HG03103 (cell line): Measurements from ENCODE around the gene TELO2.

Experiments
- ATAC-seq: cut with Tn5 transposase; IDR thresholded peaks from one replicate; pipeline ENCODE4 v1.9.1; 2021; ENCODE audit warnings: low read depth; ENCODE audit not compliant: unreplicated experiment

The TELO2 gene

DNA sequence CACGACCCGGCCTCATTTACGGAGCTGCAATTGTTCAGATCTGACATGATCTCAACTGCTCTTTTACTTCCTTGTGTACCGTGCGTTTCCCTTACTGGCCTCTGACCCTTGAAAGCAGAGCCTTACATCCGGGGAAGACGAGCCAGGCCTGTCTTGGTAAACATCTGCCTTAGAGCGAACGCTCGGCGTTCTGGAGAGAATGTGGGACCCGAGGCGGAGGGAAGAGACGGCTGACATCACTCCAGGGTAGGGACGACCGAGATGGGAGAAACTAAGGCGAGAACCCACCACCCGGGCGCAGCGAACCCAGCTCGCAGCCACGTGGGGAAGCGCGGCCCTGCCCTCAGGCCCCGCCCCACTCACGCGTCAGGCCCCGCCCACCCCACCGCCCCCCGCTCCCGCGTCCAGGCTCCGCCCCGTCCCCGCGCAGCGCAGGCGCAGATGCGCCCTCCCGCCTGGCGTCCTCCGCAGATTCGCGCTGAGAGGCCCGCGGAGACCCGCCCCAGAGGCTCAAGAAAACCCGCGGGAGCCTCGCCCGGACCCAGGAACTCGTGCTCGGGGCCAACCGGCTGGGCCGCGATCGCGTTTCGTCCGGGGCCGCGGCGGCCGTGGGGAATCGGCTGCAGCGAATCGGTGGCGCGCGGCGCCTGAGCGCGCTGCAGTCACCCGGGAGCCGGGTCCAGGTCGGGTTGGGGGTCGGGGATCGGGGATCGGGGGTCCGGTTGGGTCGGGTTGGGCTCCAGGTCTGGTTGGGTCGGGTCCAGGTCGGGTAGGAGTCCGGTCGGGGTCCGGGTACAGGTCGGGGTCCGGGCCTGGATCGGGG lies at the start of gene TELO2:
TSS of gene TELO2 (plus strand) at position 438 of the 823 bp plus-strand sequence. CDS start 922 bp downstream, outside the sequence.
- peak; percentile 46 for ATAC-seq

DNA sequence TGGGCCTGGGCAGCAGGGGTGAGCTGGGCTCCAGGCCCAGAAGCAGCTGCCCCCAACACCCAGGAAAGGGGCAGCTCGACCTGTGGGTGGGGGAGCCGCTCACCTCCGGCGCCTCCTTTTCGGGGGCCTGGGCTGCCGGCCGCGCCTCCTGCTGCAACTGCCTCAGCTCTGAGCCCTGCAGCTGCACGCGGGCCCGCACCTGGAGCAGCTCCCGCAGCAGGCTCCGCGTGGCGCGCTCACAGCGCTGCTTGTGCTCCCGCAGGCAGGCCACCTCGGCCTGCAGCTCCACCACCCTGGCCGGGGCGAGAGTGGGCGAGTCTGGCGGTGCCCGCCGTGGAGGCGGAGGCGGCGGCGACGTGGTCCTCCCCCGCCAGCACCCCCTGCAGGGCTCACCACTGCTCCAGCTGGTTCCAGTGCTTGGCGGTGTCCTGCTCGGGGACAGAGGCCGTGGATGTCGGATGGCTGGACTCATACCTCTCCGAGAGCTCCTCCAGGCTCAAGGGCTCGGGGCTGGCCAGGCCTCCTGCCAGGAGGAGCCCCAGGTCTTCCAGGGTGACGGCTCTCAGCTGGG lies 49.7 kb upstream of the TELO2 start:
- ATAC-seq, result no peak

DNA sequence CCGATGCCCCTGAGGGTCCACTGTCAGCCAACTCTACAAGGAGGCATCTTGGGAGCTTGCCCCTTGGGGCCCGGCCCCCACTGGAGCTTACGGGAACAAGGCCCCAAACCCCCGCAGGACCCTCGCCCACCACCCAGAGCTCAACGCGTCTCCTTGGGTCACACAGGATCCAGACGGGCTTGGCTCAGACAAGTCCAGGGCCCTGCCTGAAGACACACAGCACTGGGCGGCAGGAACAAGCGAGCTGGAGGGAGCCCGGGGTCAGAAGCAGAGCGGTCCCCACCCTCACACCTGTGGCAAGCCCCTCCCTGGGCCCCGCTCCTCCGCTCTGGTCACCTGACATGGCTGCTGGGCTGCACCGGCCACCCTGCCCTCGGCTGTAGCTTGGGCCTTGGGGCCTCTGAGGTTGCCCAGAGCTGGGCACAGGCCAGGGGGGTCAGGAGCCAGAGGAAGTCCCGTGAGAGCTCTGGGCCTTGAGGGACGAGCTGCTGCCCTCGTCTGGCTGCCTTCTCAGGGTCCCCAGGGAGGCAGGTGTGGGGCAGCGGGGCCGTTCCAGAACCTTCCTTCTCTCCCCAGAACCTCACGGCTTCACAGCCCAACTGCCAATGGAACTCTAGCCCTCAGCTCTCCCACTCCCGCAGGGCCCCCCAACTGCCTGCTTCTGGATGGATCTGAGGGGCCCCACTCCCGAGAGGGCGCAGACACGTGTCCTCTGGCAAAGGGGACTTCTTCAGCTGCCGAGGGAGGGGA lies 49.0 kb upstream of the TELO2 start, which contains the start of gene CCDC154:
TSS of gene CCDC154 (minus strand) at position 577 of the 750 bp plus-strand sequence. CDS start at position 343, 234 bp downstream.
- ATAC-seq, result no peak

DNA sequence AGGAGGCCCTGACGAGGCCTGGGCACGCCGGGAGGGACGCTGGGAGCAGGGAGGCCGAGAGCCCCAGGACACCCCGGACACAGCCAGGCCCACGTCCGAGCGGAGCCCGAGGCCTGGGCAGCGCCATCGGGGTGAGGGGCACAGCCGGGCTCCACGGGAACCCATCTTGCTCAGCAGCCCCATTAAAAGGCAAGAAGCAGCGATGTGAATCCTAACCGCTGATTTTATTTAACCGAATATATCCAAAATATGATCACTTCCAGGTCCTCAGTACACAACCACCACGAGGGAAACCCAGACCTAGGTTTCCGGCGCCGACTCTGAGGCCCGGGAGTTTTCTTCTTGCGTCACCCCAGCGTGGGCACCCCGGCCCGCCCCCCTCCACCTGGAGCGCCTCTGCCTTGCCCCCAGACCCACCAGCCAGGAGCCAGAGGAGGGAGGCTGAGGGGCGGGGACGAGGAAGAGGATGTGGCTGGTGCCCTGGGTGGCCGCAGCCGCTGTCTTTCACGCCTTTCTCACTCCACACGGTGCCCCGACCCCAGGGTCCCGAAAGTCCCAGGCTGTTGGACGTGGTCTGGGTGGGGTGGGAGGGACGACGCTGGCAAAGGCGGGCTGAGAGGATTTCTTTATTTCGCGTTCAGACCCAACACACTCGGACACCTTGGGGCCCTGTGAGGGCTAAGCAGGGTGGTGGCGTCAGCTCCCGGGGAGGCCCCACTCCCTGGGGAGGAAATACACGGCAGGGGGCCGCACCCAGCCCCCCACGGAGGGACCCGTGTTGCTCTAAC lies 48.2 kb upstream of the TELO2 start:
- ATAC-seq, result no peak

DNA sequence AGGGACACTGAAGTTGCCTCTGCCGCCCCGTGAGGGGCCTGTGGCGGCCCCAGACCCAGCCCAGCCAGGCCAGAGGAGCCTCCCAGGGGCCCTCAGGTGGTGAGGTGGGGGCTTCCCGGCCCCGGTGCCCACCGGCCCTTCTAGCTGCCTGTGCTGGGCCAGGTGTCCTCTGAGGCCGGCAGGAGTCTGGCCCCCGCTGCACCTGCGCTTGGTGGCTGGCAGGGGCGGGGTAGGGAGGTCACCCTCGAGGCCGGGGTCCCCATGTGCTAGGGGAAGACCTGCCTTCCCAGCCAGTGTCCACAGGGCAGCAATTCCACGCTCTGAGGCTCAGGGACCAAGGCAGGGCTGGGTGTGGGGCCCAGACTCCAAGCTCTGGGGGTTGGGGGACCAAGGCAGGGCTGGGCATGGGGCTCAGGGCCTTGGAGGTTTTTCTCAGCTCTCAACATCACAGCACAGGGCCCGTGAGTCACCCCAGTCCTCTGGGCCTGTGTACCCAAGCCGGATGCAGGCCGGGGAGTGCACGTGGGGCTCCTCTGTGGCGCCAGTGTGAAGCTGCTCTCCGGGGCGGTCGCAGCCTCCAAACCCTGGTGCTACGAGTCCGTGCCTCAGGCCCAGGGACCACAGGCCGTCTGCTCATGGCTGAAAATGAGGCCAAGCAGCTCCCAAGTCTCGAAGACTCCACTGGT lies 47.5 kb upstream of the TELO2 start:
- ATAC-seq, result no peak

DNA sequence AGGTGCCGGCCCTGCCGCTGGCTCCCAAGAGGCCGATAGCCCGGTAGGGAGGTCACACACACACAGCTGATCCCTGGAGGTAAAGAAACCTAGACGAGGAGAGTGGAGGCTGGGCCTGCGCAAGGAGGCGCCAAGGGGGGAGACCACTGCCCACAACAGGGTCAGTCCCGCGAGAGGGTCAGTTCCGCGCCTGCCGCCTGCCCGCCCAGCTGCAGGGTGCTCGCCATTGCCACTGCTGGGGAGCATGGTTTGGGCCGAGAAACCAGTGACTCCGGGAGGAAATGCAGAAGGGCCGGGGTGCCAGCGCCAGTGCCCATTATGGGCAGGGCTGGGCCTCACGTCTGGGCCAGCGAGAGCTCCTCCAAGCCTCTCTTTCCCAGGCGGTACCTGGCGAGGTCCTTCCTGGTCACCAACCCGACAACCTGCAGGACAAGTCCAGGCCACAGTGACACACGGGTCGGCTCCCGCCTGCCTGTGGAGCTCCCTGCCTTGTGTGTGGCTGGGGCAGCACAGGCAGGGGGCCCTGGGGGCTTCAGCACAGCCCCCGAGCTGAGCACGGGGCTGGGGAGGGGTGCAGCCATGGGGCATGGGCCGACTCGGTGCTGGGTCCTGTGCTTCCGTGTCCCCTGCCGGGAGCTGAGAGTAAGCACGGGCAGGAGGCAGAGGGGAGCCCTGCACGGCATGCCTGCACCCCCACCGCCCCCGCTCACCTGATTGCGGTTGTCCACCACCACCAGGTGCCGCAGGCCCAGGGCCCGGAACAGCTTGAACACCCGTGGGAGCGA lies 46.7 kb upstream of the TELO2 start:
- ATAC-seq, result no peak

DNA sequence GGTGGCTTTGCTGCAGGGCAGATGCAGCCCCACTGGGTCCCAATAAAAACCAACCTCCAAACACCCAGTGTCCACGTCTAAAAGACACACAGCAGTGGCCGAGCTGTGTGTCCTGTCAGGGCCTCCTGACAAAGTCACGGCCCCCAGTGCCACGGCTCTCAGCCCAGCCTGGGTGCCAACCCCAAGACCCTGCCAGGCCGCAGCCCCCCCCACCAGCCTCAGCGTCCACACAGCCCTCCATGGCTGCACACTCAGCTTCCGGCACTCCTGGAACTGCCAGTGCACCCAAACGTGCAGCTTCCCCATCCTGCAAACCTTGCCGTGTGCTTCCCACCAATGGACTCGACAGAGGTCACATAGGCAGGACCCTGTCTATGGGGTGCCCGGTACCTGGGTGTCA lies 45.2 kb upstream of the TELO2 start:
- ATAC-seq, result no peak

DNA sequence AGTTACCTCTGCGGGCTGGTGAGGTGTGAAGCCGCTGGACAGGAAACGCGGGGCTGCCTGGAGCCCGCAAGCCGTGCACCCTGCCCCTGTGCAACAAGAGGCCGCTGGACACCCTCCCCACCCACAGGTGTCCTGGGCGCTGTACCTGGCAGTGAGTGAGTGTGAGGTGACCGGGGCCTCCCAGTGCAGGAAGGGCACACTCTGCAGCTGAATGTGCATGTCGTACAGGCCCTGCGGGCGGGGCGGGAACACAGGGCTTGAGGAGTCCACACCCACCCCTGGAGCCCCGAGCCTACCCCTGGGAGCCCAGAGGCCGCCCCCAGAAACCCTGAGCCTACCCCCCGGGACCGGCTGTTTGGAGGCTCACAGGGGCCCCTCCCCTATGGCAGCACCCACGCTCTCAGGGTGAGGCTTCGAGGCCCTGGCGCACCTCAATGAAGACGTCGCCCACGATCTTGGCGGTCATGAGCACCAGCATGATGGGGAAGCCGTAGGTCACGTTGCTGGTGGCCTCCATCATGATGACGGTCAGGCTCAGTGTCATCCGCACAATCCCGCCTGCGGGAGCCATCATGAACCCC lies 44.5 kb upstream of the TELO2 start:
- ATAC-seq, result no peak

DNA sequence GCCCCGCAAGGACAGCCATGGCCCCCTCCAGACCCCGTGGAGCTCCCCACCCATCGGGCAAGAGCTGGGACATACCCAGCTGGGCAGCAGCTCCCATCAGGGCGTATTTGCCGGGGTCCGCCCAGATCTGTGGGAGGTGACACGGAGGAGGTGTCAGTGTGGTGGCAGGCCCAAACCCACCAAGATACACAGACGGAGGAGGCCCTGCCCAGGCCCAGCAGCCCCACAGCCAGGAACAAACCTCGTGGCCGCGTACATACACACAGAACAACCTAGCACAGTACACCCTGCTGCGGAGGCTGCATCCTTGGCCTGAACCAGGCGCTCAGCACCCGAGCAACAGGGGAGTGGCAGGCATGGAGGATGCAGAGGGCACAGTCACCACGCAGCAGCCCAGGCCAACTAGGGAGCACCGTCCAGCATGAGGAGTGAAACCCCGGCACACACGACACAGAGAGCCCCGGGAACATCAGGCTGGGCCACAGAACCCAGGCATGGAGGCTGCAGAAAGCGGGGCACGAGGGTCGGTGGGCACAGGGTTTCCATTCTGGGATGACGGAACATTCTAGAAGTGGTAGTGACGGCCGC lies 43.9 kb upstream of the TELO2 start:
- ATAC-seq, result no peak

DNA sequence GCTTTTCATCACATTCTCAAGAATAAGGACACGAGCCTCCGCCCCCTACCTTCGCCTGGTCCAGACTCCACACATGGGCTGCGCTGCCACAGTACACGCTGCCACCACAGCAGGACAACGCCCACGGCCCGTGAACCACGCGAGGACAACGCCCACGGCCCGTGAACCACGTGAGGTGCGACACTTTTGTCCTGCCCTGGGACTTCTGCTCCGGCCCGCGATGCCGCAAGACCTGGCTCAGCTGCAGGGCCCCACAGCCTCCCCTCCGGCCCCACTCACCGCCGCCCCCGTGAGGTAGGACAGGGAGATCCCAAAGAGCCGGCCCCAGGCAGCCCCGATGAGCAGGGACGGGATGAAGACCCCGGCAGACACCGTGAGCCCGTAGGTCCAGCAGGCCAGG lies 42.9 kb upstream of the TELO2 start:
- ATAC-seq, result no peak

DNA sequence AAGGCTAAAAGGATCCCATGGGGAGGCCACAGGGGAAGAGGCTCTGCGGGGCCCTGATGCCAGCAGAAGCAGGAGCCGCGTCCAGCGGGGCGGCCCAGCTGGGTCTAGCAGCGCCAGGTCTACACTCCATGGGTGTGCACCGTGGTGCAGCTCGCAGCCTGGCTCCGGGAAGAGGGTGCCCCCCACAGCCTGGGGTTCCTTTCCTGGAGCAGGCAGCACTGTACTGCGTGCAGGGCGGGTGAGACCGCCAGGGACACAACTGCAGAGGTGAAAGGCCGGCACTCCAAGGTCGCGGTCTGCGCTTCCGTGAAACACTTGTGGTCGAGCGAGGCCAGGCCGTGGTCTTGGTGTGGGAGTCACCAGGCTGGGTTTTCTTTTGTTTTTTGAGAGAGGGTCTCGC lies 42.3 kb upstream of the TELO2 start:
- no peak for ATAC-seq

DNA sequence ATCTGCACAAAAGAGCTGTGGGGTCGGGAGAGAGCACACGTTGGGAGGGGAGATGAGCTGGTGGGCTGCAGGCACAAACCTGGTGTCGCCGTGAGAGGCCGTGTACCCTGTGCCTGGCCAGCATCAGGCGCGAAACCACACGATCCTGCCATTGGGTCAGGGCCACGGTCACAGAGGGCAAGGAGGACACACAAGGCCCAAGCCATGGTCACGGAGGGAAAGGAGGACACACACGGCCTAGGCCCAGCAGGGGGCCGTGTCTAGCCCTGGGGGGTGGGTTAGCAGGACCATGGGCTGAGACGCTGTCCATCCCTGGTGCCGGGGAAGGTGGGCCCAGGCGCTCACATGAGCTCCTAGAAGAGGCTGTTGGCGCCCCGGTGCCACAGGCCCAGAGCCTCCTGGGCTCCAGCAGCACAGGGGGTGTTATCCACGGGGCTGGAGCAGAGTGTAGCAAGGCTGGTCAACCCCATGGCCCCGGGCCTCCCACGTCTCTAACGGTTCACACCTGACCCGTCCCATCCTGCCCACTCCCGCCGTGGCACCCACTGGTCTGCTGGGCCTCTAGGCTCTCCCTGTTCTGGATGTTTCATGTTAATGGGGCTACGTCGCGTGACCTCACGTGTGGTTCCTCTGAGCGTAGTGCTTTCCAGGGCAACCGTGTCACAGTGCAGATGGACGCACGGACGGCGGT lies 41.3 kb upstream of the TELO2 start:
- ATAC-seq, result no peak

DNA sequence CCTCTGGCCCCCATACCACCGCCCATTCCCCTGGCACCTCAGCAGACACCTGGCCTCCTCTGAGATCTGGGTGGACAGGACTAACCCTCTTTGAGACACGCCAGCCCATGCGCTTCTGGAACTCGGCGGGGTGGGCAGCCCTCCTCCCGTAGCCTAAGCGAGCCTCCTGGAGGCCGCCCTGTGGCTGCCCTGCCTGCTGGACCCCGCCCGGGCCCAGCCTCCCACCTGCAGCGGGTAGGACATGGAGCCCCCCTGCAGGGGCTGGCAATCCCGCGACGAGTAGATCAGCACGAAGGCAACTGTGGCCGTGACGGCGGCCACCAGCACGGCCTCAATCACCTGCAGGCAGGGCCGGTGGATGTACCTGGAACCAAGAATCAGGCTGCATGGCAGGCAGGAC lies 40.6 kb upstream of the TELO2 start:
- ATAC-seq, result no peak

DNA sequence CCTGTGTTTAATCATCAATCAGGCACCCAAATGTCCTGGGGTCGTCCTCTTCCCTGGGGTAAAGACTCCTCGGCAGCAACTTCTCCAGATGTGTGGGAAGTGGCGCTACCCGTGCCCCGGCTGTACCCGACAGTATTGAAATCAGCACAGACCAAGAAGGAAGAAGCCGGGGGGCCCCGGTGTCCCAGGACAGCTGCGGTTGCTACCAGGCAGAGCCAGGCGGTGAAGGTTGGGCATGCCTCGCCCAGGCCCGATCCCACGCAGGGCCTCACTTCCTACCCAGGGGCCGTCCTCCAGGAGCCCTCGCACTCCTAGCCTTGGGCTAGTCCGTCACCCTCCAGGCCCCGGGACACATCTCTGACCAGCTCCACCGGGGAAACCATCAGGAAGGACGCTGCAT lies 39.8 kb upstream of the TELO2 start:
- ATAC-seq, result no peak

DNA sequence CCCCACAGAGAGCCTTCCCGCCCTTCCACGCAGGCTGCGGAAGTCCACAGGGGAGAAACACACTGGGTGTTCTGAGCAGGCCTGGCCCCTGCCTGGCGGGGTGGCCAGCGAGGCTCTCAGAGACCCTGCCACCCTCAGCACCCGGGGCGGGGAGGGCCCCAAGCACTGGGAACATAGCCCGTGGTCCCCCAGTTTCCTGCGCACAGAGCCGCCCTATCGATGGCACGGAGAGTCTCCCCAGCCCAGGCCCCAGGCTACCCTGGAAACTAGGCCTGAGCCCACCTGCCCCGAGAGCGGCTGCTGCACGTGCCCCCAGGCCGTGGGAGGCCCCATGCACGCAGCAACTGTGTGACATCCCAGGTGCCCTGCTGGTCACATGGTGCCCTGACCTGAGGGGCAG lies 38.6 kb upstream of the TELO2 start:
- no peak for ATAC-seq

DNA sequence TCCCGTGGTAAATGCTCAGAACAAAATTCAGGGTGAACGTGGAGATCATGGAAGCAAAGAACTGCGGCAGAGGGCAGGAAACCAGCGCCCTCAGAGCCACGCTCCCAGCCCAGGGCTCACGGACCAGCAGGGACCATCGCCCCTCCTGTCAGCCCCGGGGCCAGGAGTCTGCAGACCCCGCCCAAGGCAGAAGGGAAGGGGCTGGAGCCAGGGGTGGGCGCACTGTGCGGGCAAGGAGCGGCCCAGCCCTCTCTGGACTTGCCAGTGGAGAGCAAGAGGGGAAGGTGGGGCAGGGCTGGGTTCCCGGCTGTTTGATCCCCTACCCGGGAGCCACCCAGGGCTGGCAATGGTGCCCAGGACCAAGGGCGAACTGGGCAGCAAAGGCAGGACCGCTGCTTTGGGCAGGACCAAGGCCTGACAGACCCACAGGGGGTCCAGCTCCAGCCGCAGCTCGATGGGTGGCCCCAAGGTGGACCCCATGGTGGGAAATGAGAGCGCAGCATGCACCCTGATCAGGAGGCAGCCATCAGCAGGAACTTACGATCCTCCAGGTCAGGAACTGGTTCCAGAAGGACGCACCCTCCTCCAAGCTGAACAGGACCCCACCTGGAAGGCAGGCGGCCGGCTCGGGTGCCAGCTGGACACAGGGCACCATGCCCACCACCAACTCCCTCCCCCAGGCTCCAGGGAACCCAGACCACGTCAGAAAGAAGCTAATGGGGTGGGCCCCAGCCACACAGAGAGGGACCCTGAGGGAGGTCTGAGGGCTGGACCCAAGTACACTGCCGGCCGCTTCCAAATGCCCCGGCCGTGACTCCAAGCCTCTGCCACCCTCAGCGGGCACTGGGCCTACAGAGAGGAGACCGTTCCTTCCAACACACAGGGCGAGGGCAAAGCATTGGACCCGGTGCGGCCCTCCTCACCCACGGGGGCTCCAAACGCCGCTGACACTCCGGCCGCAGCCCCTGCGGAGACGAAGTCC lies 37.7 kb upstream of the TELO2 start:
- ATAC-seq, result no peak

DNA sequence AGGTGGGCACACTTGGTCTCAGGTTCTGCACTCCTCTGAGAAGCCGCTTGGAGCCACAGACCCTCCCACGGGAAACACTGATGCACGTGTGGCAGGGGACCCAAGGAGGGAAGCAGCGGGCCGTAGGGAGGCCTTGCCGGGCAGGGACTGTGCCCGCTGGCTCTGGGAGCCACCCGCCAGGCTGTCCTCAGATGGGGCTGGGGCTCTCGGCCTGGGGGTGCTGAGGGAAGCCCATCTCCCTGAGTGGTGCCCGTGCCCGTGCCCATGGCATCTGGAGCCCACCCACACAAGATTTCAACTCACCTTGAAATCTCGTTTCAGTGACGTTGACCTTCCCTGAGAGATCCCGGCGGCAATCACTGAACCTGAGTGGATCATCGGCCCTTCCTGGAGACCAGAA lies 36.2 kb upstream of the TELO2 start:
- ATAC-seq, result no peak
